ENCODE results near the gene KRT14.
"Not testable (repeated sequence)": the region's sequence is repeated elsewhere in the genome, so short reads cannot be mapped to it uniquely, and the experiment has no call there.

The KRT14 gene

GRCh38 chr17:41544935-41545334 lies 41.8 kb downstream of the KRT14 start:
- no peak for DNase-seq

- DNase-seq, result no peak
These were observed 42.2 kb downstream of the KRT14 start for GRCh38 chr17:41544491-41544892.

GRCh38 chr17:41542786-41543185 lies 43.9 kb downstream of the KRT14 start:
- DNase-seq, result not testable (repeated sequence)

GRCh38 chr17:41542357-41542756 lies 44.3 kb downstream of the KRT14 start:
- no peak for DNase-seq

- no peak for DNase-seq
These were observed 45.6 kb downstream of the KRT14 start for GRCh38 chr17:41540921-41541625.

GRCh38 chr17:41539979-41540701 lies 46.6 kb downstream of the KRT14 start:
- no peak for DNase-seq

- no peak for DNase-seq
These were observed 47.6 kb downstream of the KRT14 start for GRCh38 chr17:41539071-41539492.

GRCh38 chr17:41538565-41538991 lies 48.1 kb downstream of the KRT14 start:
- no peak for DNase-seq

GRCh38 chr17:41537990-41538389 lies 48.7 kb downstream of the KRT14 start:
- DNase-seq, result no peak

- DNase-seq, result no peak
These were observed 49.1 kb downstream of the KRT14 start for GRCh38 chr17:41537614-41537954.

- DNase-seq, result no peak
These were observed 49.7 kb downstream of the KRT14 start for GRCh38 chr17:41536741-41537613.

- DNase-seq, result no peak
These were observed 50.8 kb downstream of the KRT14 start for GRCh38 chr17:41535764-41536481.

- DNase-seq, result no peak
These were observed 51.7 kb downstream of the KRT14 start for GRCh38 chr17:41534899-41535546.

GRCh38 chr17:41533613-41534012 lies 53.1 kb downstream of the KRT14 start:
- no peak for DNase-seq

- DNase-seq, result no peak
These were observed 53.6 kb downstream of the KRT14 start for GRCh38 chr17:41532947-41533570.
